GM19397 (cell line): ENCODE measurements around the gene STAT5A.

ENCODE experiments used
- ATAC-seq: cut with Tn5 transposase; IDR thresholded peaks from one replicate; pipeline ENCODE4 v1.9.1; 2021; ENCODE audit warnings: mild to moderate bottlenecking, moderate library complexity; ENCODE audit not compliant: unreplicated experiment

STAT5A gene

GRCh38 chr17:42322382-42323267, 34.3 kb downstream of the STAT5A start:
- ATAC-seq: peak; percentile 47

GRCh38 chr17:42323268-42323773, 35.0 kb downstream of the STAT5A start:
- no peak for ATAC-seq

GRCh38 chr17:42325026-42325425, 36.7 kb downstream of the STAT5A start:
- no peak for ATAC-seq

- no peak for ATAC-seq
Measured at GRCh38 chr17:42329025-42329976, 41.0 kb downstream of the STAT5A start.

GRCh38 chr17:42333053-42333452, 44.8 kb downstream of the STAT5A start:
- no peak for ATAC-seq

- no peak for ATAC-seq
Measured at GRCh38 chr17:42334677-42335076, 46.4 kb downstream of the STAT5A start.

GRCh38 chr17:42337442-42337841, 49.1 kb downstream of the STAT5A start:
- peak; percentile 57 for ATAC-seq

GRCh38 chr17:42338427-42338985, 50.2 kb downstream of the STAT5A start:
- no peak for ATAC-seq

GRCh38 chr17:42339221-42339620, 50.9 kb downstream of the STAT5A start:
- no peak for ATAC-seq

- no peak for ATAC-seq
Measured at GRCh38 chr17:42340691-42341127, 52.4 kb downstream of the STAT5A start.

- no peak for ATAC-seq
Measured at GRCh38 chr17:42341568-42341967, 53.3 kb downstream of the STAT5A start.

- ATAC-seq: no peak
Measured at GRCh38 chr17:42342242-42343008, 54.1 kb downstream of the STAT5A start.

- ATAC-seq: no peak
Measured at GRCh38 chr17:42345396-42346073, 57.2 kb downstream of the STAT5A start.

GRCh38 chr17:42346481-42346880, 58.2 kb downstream of the STAT5A start:
- no peak for ATAC-seq

GRCh38 chr17:42347198-42347597, 58.9 kb downstream of the STAT5A start:
- ATAC-seq: no peak

- no peak for ATAC-seq
Measured at GRCh38 chr17:42347606-42348005, 59.3 kb downstream of the STAT5A start.

- no peak for ATAC-seq
Measured at GRCh38 chr17:42348104-42348503, 59.8 kb downstream of the STAT5A start.

GRCh38 chr17:42354956-42355843, 66.9 kb downstream of the STAT5A start:
- no peak for ATAC-seq

- no peak for ATAC-seq
Measured at GRCh38 chr17:42358434-42358833, 70.1 kb downstream of the STAT5A start.
